ENCODE measurements around the gene EIF4E1B. TPM values are rescaled to one million over a fixed set of nuclear protein-coding genes. Genes with fewer than 3 reads are reported as not detected.
A peak's percentile ranks its signal among the peaks of the same experiment; 100 is the strongest.

The EIF4E1B gene
- total and polyA plus RNA-seq, 2 donors (not counting 1 experiment from before 2014, with no cell fraction given): not detected

- peaks cover 7% of the 10 kb centered on the region for H3K4me1 Mint-ChIP-seq
- H3K4me2 ChIP-seq (replicated peaks; ENCODE audit: low read depth, low read length, poor library complexity, severe bottlenecking): peak overlapping the region; percentile 85
- peak overlapping the region; percentile 72 for H2AFZ ChIP-seq (ENCODE audit: insufficient read depth, low read depth, low read length, poor library complexity, severe bottlenecking)
- H4K20me1 ChIP-seq (ENCODE audit: control insufficient read depth, insufficient read depth, low read length, poor library complexity, severe bottlenecking): no peaks in the 10 kb centered on the region
- no peaks in the 10 kb centered on the region for H3K9me3 Mint-ChIP-seq (ENCODE audit: insufficient read depth)
- no peak overlapping the region for H3K9ac ChIP-seq (ENCODE audit: low read length)
- H3K79me2 ChIP-seq (ENCODE audit: control insufficient read depth, insufficient read depth, low read length): no peaks in the 10 kb centered on the region
- peak overlapping the region; percentile 75 for H3K4me3 Mint-ChIP-seq
- H3K4me1 ChIP-seq (ENCODE audit: control insufficient read depth in 2 of 2, insufficient read depth in 2 of 2, low read length in 2 of 2): peaks cover 0 to 10% of the 10 kb centered on the region in 2 donors
- peaks cover 0 to 14% (median 3%) of the 10 kb centered on the region in 4 experiments for H3K27me3 ChIP-seq (replicated peaks in 1 of 4; ENCODE audit: control extremely low read depth in 1 of 4, control insufficient read depth in 3 of 4, insufficient read depth in 4 of 4, low read length in 3 of 4)
- TF ChIP-seq, protein P1, sequence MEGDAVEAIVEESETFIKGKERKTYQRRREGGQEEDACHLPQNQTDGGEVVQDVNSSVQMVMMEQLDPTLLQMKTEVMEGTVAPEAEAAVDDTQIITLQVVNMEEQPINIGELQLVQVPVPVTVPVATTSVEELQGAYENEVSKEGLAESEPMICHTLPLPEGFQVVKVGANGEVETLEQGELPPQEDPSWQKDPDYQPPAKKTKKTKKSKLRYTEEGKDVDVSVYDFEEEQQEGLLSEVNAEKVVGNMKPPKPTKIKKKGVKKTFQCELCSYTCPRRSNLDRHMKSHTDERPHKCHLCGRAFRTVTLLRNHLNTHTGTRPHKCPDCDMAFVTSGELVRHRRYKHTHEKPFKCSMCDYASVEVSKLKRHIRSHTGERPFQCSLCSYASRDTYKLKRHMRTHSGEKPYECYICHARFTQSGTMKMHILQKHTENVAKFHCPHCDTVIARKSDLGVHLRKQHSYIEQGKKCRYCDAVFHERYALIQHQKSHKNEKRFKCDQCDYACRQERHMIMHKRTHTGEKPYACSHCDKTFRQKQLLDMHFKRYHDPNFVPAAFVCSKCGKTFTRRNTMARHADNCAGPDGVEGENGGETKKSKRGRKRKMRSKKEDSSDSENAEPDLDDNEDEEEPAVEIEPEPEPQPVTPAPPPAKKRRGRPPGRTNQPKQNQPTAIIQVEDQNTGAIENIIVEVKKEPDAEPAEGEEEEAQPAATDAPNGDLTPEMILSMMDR (IDR thresholded peaks at IDR 0.05): no peak
- TF ChIP-seq EZH2 (IDR thresholded peaks at IDR 0.05; ENCODE audit: borderline replicate concordance, insufficient read depth, low read depth, low read length, poor library complexity, severe bottlenecking): no peak
- H3K27ac ChIP-seq (ENCODE audit: low read length in 2 of 2): no peak overlapping the region
- POLR2A ChIA-PET: interaction anchor here (1.1 kb wide), 1 partner anchor 51 kb away, joined by 5 read pairs; the partner anchor contains the start of gene TSPAN17
- CTCF ChIA-PET: interaction anchor here (0.9 to 2.7 kb wide), 5 partner anchors 17 to 180 kb away, joined by 4 to 10 read pairs (median 4); partner anchors contain the start of genes CLTB and TSPAN17
- peaks cover 0 to 9% (median 0%) of the 10 kb centered on the region in 3 donors for H3K9me3 ChIP-seq (ENCODE audit: control extremely low read depth in 1 of 3, control insufficient read depth in 2 of 3, insufficient read depth in 1 of 3, low read length in 2 of 3)
- intact Hi-C loops (cut with micrococcal nuclease): no loop called here
- peak overlapping the region in 1 of 5 experiments; percentile 29 for H3K4me3 ChIP-seq (ENCODE audit: control extremely low read depth in 1 of 5, extremely low read depth in 1 of 5, insufficient read depth in 1 of 5, low read depth in 2 of 5, low read length in 4 of 5)
- 83% methylated on average over 23 of the region's 23 CpGs for WGBS (ENCODE audit: insufficient coverage)
- peaks cover 0 to 2% of the 10 kb centered on the region in 2 experiments for H3K36me3 ChIP-seq (replicated peaks in 1 of 2; ENCODE audit: control extremely low read depth in 1 of 2, control insufficient read depth in 1 of 2, extremely low read depth in 1 of 2, insufficient read depth in 2 of 2, low read length in 1 of 2)
- H3K27me3 Mint-ChIP-seq: no peaks in the 10 kb centered on the region
- no peak for DNase-seq
- peak overlapping the region; percentile 32 for H3K27ac Mint-ChIP-seq
- no peak for ATAC-seq (ENCODE audit: low read depth)
These were observed 34.3 kb upstream of the EIF4E1B start for GRCh38 chr5:176596069-176596644.
